ENCODE measurements around the gene ITGA5. TPM values are rescaled to one million over a fixed set of nuclear protein-coding genes. Genes with fewer than 3 reads are reported as not detected.

Gene ITGA5
- total RNA-seq, 4 donors from 2014 or later, result 37.7 to 217 (median 73.0) TPM

DNA sequence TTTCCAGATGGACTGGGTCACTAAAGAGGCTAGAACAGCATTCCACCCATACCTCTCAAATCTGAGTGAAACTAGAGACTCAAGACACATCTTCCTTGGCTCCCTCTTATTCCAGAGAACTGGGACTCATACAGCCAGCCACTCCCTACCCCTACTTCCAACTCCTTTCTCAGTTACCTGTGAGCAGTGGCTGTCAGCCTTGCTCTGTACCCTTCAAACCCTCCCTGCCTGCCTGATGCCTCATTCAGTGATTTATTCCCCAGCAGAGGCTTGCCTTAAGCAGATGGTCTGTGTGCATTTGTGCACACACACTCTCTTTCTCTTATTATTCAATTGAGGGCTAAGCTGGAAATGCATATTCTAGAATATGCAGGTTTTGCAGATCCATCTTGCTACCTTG lies 69.4 kb downstream of the ITGA5 start:
- in situ Hi-C loops (cut with MboI; ENCODE audit: low pct_ligation_motif_present in 1 of 4, low pct_unique_long_range_greater_than_20kb in 1 of 4, low sequenced_read_pairs in 3 of 4) (no loop called here), intact Hi-C loops (cut with DNase I; ENCODE audit: low total_unique reads) (no loop called here)
- Histone ChIP-seq H3K27ac (no peak overlapping the region), H3K4me3 (no peak overlapping the region), H3K27me3 (no peaks in the 10 kb centered on the region), H3K36me3 (peaks cover 0 to 61% (median 27%) of the 10 kb centered on the region in 4 donors), H3K4me1 (peaks cover 10 to 28% (median 14%) of the 10 kb centered on the region in 4 donors), H3K9me3 (no peaks in the 10 kb centered on the region)
- TF ChIP-seq, protein P1, sequence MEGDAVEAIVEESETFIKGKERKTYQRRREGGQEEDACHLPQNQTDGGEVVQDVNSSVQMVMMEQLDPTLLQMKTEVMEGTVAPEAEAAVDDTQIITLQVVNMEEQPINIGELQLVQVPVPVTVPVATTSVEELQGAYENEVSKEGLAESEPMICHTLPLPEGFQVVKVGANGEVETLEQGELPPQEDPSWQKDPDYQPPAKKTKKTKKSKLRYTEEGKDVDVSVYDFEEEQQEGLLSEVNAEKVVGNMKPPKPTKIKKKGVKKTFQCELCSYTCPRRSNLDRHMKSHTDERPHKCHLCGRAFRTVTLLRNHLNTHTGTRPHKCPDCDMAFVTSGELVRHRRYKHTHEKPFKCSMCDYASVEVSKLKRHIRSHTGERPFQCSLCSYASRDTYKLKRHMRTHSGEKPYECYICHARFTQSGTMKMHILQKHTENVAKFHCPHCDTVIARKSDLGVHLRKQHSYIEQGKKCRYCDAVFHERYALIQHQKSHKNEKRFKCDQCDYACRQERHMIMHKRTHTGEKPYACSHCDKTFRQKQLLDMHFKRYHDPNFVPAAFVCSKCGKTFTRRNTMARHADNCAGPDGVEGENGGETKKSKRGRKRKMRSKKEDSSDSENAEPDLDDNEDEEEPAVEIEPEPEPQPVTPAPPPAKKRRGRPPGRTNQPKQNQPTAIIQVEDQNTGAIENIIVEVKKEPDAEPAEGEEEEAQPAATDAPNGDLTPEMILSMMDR (IDR thresholded peaks at IDR 0.05), result no peak
- no peak for TF ChIP-seq POLR2AphosphoS5 (IDR thresholded peaks at IDR 0.05)
- TF ChIP-seq EP300 (IDR thresholded peaks at IDR 0.05; ENCODE audit: low read depth), result no peak
- TF ChIP-seq POLR2A (IDR thresholded peaks at IDR 0.05), result no peak
- DNase-seq, result no peak

DNA sequence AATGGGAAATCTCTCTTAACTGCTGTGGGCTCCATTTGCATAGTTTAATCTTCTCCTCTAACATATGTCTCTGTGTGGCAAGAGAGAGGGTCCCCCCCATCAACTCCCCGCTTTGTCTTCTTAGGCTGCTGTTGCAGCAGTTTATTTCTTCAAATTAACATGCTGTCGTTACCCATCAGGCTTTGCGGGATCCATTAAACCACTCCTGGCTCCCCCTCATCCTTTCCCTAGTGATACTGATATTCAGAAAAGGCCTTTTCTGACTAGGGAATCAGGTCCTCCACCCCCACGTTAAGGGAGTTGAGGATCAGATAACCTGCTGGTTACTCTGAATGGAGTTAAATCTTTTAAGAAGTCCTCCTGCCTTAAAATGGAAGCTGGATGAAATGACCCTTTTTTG lies 70.0 kb downstream of the ITGA5 start:
- H3K36me3 ChIP-seq, result peaks cover 0 to 68% (median 30%) of the 10 kb centered on the region in 4 donors
- no peak for DNase-seq
- no peak overlapping the region for H3K27ac ChIP-seq
- intact Hi-C loops (cut with DNase I; ENCODE audit: low total_unique reads) (no loop called here), in situ Hi-C loops (cut with MboI; ENCODE audit: low pct_ligation_motif_present in 1 of 4, low pct_unique_long_range_greater_than_20kb in 1 of 4, low sequenced_read_pairs in 3 of 4) (no loop called here)
- WGBS, 2 donors (ENCODE audit: low coverage in 1 of 2), result 82 to 91% methylated on average over 4 of the region's 4 CpGs
- H3K4me3 ChIP-seq, result no peak overlapping the region
- no peaks in the 10 kb centered on the region for H3K27me3 ChIP-seq
- H3K9me3 ChIP-seq, result no peaks in the 10 kb centered on the region
- H3K4me1 ChIP-seq, result peaks cover 10 to 28% (median 14%) of the 10 kb centered on the region in 4 donors
- TF ChIP-seq POLR2A (IDR thresholded peaks at IDR 0.05), result no peak

Other genes with a start within 250 kb of the ITGA5 start
- gene SMUG1, start 230.3 kb downstream of the ITGA5 start, total RNA-seq, result 10 to 100 TPM; 46.0 to 91.3 (median 50.1) TPM
- gene CBX5, start 139.1 kb downstream of the ITGA5 start, total RNA-seq, result 10 to 100 TPM; 18.9 to 28.8 (median 22.8) TPM
- gene HNRNPA1, start 138.5 kb downstream of the ITGA5 start, total RNA-seq, result 100 to 1,000 TPM; 104 to 747 (median 326) TPM
- gene NFE2, start 118.3 kb downstream of the ITGA5 start, total RNA-seq, result not detected
- 10 to 100 TPM; 25.8 to 79.6 (median 63.6) TPM for gene COPZ1, start 94.1 kb downstream of the ITGA5 start, total RNA-seq
- not detected for gene GPR84, start 54.8 kb downstream of the ITGA5 start, total RNA-seq
- gene ZNF385A, start 34.5 kb downstream of the ITGA5 start, total RNA-seq, result 10 to 100 TPM in 1 of 4 donors, 1 to 10 TPM in 3; 1.9 to 17.5 (median 5.7) TPM
- gene GTSF1, start 54.3 kb upstream of the ITGA5 start, total RNA-seq, result not detected
- gene NCKAP1L, start 78.5 kb upstream of the ITGA5 start, total RNA-seq, result 10 to 100 TPM in 1 of 4 donors, 1 to 10 TPM in 3; 4.5 to 14.8 (median 8.0) TPM
- gene PDE1B, start 130.3 kb upstream of the ITGA5 start, total RNA-seq, result 1 to 10 TPM; 1.2 to 4.0 (median 2.6) TPM
- gene PPP1R1A, start 169.4 kb upstream of the ITGA5 start, total RNA-seq, result 10 to 100 TPM in 1 of 4 donors, 1 to 10 TPM in 3; 3.3 to 67.0 (median 4.0) TPM
- gene LACRT, start 215.6 kb upstream of the ITGA5 start, total RNA-seq, result not detected
- gene DCD, start 229.1 kb upstream of the ITGA5 start, total RNA-seq, result not detected

Data from transverse colon (tissue), 4 donors.